Chondrocyte (in vitro differentiated cells): Measurements from ENCODE around the gene OPRL1. TPM values are rescaled to one million over a fixed set of nuclear protein-coding genes. Genes with fewer than 3 reads are reported as not detected.
A peak's percentile ranks its signal among the peaks of the same experiment; 100 is the strongest.

ENCODE experiments used
- DNase-seq: peaks from one replicate; pipeline ENCODE4 v3.0.0; 2021; ENCODE audit warnings: mixed read lengths, low spot score
- H3K27ac Mint-ChIP-seq: one replicate; pipeline ENCODE4 v1.8.0; 2021; ENCODE audit warnings: mild to moderate bottlenecking, moderate library complexity, mixed read lengths; ENCODE audit not compliant: unreplicated experiment
- H3K27me3 Mint-ChIP-seq: 2 replicates; pipeline ENCODE4 v1.8.0; 2021; ENCODE audit warnings: low read depth, mixed read lengths
- H3K36me3 Mint-ChIP-seq: 2 replicates; pipeline ENCODE4 v1.8.0; 2021; ENCODE audit warnings: low read depth, mixed read lengths
- H3K4me1 Mint-ChIP-seq: 2 replicates; pipeline ENCODE4 v1.8.0; 2021; ENCODE audit warnings: low read depth, mild to moderate bottlenecking, mixed read lengths
- H3K4me3 Mint-ChIP-seq: one replicate; pipeline ENCODE4 v1.8.0; 2021; ENCODE audit warnings: mild to moderate bottlenecking, moderate library complexity, mixed read lengths; ENCODE audit not compliant: unreplicated experiment
- H3K9me3 Mint-ChIP-seq: 2 replicates; pipeline ENCODE4 v1.8.0; 2021; ENCODE audit warnings: low read depth, mixed read lengths
- CTCF ChIP-seq: fragments of 200-600 bp; sonication (generic); IDR thresholded peaks from 2 replicates; pipeline ENCODE4 v1.5.0; 2021; ENCODE audit warnings: antibody characterized with exemption, mild to moderate bottlenecking, moderate library complexity
- total RNA-seq: library from RNA; stranded (reverse); gene quantifications from 3 replicates; pipeline ENCODE4 v1.2.1, GENCODE V29; 2021

The OPRL1 gene
- total RNA-seq, 1 donor from 2014 or later = 3.2 TPM

GRCh38 chr20:64099880-64100565 is 20.1 kb downstream of the OPRL1 start:
- peaks cover 3% of the 10 kb centered on the region for H3K9me3 Mint-ChIP-seq
- no peak overlapping the region for H3K27ac Mint-ChIP-seq
- peaks cover 5% of the 10 kb centered on the region for H3K36me3 Mint-ChIP-seq
- no peak for TF ChIP-seq CTCF
- no peak for DNase-seq
- peaks cover 3% of the 10 kb centered on the region for H3K4me1 Mint-ChIP-seq
- H3K4me3 Mint-ChIP-seq = no peak overlapping the region
- peaks cover 19% of the 10 kb centered on the region for H3K27me3 Mint-ChIP-seq

GRCh38 chr20:64100566-64100888 is 20.6 kb downstream of the OPRL1 start:
- no peak overlapping the region for H3K4me3 Mint-ChIP-seq
- H3K27me3 Mint-ChIP-seq = peaks cover 19% of the 10 kb centered on the region
- H3K9me3 Mint-ChIP-seq = peaks cover 3% of the 10 kb centered on the region
- DNase-seq = no peak
- H3K36me3 Mint-ChIP-seq = peaks cover 5% of the 10 kb centered on the region
- H3K4me1 Mint-ChIP-seq = peaks cover 3% of the 10 kb centered on the region
- no peak for TF ChIP-seq CTCF
- no peak overlapping the region for H3K27ac Mint-ChIP-seq

- Mint-ChIP-seq H3K27me3 (peaks cover 19% of the 10 kb centered on the region), H3K36me3 (peaks cover 5% of the 10 kb centered on the region), H3K4me3 (peak overlapping the region; percentile 12), H3K27ac (no peak overlapping the region), H3K9me3 (peaks cover 3% of the 10 kb centered on the region), H3K4me1 (peaks cover 3% of the 10 kb centered on the region)
- no peak for DNase-seq
- TF ChIP-seq CTCF = no peak
Observed at GRCh38 chr20:64100946-64101688, 21.2 kb downstream of the OPRL1 start.

- no peaks in the 10 kb centered on the region for H3K9me3 Mint-ChIP-seq
- H3K4me1 Mint-ChIP-seq = peaks cover 3% of the 10 kb centered on the region
- no peak overlapping the region for H3K4me3 Mint-ChIP-seq
- H3K36me3 Mint-ChIP-seq = no peaks in the 10 kb centered on the region
- peak; percentile 87 for TF ChIP-seq CTCF
- peaks cover 24% of the 10 kb centered on the region for H3K27me3 Mint-ChIP-seq
- H3K27ac Mint-ChIP-seq = no peak overlapping the region
- DNase-seq = peak; percentile 80
Observed at GRCh38 chr20:64101731-64102621, 22.1 kb downstream of the OPRL1 start.
